Measurements from ENCODE around the gene PHYKPL.
"Not testable (repeated sequence)": the region's sequence is repeated elsewhere in the genome, so short reads cannot be mapped to it uniquely, and the experiment has no call there.

The PHYKPL gene

DNA sequence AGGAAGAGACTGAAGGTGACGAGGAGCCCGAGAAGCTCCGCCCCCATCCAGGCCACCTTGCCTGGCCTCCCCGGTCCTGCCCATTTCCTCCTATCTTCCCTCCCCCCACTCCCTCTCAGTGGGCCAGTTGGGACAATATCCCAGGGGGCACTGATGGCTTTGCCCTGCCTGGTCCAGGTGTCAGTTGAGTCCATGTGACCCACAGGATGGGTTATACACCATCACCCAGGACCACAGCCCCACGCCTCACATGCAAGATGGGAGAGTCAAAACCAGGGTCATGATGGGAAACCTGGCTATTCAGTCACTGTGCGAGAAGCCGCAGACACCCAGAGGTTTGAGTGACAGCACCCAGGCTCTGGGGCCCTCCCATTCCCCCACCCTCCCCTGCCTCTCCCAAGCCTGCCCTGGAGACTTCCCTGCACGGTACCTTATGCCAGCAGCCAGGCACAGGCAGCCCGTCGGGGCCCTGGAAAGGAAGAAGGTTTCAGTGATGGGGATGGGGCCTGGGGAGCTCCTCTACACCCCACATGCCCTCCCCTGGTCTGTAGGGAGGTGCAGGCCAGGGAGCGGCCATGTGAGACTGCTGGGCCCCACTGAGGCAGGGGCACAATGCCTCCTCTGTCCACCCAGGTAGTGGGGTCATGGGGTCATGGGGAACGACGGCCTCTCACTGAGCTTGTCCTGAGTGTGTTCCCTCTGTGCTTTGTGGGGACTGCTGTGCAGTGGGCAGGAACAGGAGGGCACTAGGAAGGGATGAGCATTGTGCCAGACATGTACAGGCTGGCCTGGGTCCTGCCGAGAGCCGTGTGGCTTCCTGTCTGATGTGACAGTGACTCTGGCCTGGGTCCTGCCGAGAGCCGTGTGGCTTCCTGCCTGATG is 6.3 kb upstream of the PHYKPL start:
- DNase-seq: peak; percentile 34

DNA sequence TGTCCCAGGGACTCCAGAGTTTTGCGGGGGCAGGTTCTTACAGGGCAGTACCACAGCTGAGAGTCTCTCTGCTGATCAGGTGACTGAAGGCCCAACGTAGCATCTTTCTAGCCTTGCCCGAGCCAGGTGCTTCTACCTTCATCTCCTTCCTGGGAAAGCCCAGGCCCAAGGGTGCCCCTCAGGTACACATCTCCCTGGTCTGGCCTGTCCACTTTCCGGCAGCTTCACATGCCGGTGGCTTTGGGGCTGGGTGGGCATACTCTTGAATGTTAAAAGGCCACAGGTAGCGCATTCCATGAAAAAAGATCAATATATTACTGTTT is 5.7 kb upstream of the PHYKPL start:
- DNase-seq: no peak

DNA sequence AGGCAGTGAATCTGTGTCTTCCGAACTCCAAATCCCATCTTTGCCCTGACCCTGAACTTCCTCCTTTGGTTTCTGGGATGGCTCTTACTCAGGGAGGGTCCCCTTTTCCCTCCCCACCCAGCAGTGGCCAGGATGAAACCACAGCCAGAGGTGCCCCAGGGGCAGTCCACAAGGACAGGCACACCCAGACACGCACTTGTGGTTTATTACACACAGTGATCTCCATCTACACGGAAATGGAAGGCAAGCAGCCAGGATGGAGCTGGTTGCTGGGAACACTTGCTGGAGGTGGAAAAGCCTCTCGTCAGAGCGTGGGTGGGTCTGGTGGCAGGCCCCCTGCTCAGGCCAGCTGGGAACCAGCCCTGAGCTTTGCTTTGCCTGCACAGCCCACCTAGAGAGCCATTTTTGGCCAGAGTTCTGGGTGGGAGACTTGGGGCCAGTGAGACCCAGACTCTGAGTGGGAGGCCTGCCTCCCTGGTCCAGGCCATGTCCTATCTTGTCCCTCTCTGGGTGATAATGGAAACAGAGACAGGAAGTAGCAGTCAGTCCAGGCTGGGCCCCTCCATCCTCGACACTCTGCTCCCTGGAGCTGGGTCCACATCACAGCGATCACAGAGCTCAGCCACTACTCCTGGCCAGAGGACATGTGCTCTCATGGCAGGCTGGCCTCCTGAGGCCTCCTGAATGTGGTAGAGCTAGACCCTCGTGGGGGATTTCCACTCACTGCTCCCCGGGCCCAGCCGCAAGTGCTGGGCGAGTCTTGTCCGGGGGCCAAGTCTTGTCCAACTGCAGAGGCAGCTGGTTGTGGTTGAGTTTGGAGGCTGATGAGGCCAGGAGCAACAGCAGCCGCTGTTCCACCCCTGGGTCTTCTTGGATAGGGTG is 5.1 kb upstream of the PHYKPL start:
- DNase-seq: no peak

DNA sequence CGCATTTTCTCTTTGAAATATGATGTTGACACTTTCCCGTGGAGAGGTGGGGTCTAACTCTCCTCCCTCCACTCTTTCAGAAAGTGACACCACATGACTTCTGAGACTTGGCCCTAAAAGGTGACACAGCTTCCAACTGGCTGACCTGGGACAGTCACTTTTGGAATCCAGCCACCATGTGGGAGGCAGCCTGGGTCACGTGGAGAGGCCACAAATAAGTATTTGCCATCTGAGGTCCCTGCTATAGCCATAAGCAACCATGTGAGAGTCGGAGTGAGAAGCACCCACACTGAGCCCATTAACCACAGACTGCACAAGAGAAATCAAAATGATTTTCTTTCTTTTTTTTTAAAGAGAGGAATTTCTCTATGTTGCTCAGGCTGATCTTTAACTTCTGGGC is 4.1 kb upstream of the PHYKPL start:
- no peak for DNase-seq

DNA sequence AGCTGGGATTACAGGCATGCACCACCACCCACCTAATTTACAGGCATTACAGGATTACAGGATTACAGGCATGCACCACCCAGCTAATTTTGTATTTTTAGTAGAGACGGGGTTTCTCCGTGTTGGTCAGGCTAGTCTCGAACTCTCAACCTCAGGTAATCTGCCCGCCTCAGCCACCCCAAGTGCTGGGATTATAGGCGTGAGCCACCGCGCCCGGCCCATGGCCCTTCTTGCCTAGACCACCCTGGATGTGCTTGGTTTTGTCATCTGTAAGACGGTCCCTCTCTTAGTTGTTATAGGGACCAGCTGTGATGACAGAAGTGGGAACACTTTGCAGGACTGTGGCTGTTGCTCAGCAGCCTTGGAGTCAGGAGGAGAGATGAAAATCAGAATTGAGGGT is 3.5 kb upstream of the PHYKPL start:
- no peak for DNase-seq

DNA sequence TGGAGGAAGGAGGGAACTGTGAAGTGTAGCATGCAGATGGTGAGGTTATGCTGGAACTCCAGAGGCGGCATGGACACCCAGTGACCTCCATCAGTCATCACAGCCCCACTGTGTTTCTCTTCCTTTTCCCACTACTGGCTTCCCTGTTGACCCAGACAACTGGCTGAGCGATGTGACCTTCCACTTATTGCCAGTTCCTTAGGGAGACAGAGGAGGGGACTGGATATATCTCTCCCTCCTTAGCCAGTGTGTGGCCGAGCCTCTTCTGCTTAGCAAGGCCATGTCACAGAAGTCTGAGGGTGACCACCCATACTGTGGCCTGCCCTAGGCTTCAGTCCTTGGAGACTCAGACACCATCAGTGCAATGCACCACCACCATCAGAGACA is 3.0 kb upstream of the PHYKPL start:
- no peak for DNase-seq

DNA sequence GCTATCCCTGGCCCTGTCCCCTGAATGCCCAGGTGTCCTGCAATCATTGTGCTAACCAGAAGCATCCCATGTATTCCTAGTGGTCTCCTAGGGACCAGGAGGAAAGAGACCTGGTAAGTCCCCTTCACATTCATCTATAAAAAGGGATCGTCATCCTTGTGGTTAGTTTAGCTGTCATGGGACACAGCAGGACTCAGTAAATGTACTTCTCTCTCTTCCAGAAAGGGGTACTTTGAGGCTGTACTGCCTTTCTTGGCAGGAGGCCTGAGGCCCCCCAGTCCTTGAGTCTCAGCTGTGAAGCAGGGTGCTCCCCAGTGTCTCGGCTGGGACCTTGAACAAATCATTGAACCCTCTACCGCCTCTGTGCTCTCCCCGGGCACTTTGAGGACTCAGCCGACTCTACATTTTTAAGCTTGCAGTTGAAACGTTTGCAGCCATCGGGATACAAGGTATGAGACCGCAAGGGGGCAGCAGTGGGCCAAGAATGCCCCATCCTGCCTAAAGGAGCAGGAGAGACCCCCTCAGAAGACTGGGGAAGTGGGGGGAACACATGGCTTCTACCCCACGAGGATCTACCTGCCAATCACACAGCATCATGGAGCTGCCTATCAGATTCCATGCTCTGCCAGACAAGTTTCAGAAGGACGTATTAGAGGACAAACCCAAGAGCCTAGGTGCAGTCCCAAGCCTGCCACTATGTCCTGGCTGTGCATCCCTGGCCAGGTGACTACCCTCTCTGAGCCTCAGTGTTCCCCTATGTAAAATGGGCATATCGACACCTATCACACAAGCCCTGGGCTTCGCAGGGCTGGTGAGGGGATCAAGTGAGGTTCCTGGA is 2.4 kb upstream of the PHYKPL start:
- DNase-seq: peak; percentile 76

DNA sequence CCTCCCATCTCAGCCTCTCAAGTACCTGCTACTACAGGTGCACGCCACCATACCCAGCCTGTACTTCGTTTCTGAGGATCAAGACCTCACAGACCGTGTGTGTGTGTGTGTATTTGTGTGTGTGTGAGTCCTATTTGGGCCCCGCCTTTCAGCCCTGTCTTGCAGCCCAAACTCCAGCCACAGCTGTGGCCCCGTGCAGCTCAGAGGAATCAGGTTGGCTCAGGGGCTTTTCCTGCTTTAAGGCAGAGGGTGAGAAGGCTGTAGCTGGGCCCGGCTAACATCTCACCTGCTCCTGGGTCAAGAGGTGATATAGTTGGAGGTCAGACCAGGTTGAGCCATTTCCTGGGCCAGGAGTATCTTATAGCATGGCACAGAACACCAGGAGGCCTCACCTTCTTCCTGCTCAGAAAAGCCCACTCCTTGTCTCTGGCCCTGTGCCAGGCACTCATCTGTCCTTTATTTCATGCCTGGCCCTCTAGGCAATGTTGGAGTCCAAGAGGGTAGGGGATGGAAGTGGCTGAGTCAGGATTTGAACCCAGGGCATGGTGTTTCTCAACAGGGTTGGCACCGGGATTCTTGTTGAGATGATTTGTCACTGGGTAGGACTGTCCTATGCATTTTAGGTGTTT is 1.6 kb upstream of the PHYKPL start:
- no peak for DNase-seq

DNA sequence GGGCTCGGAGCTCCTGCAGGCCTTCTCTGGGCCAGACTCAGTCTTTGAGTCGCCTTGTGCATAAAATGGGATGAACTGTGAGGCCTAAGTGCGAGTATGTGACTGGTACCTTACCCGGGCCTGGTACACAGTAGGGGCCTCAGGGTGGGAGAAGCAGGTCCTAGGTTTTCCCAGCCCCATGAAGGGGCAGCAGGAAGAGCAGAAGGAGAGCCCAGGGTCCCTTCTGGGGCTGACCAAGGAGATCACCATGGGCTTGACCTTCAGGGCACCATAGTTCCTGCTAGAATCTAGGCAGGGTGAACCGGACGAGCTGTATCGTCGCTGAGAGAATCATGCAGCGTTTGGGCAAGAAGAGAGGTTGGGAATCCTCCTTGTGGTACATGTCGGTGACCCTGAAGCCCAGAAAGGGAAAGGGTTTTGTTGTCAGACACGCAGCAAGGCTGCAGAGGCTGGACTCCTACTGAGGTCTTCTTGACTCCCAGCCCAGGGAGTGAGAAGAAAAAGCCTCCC is 373 bp upstream of the PHYKPL start:
- no peak for DNase-seq

DNA sequence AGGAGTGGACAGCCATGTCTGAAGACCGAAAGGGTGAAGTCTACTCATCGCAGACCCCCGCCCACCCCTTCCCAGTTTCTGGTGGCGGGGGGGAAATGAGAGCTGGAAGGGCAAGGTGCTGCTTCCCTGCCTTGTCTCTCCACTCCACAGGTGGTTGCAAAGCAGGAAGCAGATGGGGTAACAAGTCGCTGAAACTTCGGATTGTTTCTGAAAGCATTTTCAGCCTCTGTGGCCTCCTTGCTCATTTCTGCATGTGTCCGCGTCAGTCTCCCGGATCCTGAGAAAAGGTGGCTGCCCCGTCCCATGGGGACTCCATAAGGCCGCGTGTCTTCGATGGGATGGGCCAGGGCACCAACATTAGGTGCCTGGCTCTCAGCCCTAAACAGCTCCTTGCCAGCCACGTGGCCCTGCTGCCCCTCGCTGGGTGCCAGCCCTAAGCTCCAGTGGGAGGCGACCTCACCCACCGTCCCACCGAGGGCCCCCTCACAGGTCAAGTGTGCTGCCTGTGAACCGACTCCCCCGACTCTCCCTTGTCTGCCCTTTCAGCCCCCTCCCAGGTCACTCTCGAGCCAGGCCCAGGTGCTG is 971 bp downstream of the PHYKPL start:
- no peak for DNase-seq

DNA sequence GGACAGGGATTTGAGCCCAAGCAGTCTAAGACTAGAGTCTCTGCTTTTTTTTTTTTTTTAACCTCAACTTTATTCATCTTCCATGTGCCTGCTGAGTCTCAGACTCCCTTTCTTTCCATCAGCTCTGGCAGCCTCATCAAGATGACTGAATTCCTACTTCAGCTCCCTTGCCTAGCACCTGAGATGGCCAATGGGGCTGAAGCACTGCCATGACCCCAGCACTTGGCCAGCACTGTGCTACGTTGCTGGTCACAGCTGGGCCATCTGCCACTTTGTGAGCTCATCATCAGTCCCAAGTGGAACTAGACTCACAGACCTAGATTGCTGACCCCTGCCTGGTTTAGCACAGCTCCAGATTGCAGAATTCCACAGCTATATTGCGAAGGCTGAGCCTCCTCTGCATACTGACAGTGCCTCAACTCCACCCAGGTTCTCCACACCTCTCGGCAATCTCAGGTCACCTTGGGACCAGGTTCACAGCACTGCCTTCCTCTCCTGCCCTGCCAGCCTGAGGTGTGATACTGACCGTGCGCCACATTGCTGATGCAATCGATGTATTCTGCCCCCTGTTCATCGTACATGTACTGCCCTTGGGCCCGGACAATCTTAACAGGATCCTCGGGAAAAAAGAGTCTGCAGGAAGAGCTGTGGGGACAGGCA is 1.6 kb downstream of the PHYKPL start:
- no peak for DNase-seq

DNA sequence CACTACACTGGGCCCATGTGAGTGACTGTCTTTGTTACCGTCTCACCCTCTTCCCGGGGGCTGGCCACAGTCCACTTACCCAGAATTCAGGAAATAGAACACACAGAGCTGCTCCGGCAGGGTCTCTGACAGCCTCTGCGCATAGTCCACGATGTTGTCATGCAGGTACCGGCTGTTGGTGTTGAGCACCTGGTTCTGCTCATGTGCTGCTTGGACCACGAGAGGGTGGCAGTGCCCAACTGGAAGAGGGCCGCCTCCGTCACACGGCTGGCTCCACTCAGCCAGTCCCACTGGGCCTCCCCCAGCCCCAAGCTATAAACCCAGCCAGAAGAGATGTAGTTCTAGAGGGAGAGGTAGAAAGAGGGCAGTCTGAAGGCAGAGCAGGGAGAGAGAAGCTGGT is 2.7 kb downstream of the PHYKPL start:
- no peak for DNase-seq

DNA sequence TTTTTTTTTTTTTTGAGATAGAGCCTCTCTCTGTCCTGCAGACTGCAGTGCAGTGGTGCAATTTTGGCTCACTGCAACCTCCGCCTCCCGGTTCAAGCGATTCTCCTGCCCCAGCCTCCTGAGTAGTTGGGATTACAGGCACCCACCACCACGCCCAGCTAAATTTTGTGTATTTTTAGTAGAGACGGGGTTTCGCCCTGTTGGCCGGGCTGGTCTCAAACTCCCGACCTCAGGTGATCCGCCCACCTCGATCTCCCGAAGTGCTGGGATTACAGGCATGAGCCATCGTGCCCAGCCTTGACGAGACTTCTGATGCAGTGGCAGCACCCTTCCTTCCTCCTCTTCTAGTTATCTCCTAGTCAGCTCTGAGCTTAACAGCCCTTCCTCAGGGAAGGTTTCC is 3.5 kb downstream of the PHYKPL start:
- DNase-seq: not testable (repeated sequence)

DNA sequence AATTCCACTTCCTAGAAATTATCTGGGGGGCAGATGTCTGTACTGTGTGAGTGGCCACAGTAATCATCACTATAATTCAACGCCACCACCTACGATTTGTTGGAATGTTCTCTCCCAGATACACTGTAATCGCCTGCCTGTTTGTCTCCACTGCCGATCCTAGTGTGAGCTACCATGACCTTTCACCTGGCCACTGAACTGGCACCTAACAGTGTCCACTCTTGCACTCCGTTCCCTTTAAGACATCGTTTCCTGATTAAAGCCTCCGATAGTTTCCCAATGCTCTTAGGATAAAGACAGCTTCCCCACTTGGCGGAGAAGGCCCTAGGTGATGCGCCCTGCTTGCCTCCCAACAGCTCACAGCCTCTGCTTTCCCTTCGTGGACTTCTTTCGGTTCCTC is 4.0 kb downstream of the PHYKPL start:
- no peak for DNase-seq

DNA sequence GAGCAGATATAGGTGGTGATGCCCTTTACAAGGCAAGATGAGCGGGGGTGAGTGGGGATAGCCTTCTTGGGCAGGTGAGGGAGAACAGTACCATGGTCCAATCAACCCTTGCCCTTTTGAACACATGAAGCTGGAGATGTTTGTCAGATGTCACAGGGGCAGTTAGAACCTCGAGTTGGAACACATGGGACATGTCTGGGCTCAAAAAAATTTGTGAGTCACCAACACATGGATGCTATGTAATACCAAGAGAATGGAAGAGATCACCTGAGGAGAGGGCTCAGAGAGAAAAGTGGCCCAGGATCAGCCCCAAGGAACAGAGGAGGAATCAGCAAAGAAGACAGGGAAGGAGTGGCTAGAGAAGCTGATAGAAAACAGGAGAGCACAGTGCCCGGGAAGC is 4.7 kb downstream of the PHYKPL start:
- no peak for DNase-seq

DNA sequence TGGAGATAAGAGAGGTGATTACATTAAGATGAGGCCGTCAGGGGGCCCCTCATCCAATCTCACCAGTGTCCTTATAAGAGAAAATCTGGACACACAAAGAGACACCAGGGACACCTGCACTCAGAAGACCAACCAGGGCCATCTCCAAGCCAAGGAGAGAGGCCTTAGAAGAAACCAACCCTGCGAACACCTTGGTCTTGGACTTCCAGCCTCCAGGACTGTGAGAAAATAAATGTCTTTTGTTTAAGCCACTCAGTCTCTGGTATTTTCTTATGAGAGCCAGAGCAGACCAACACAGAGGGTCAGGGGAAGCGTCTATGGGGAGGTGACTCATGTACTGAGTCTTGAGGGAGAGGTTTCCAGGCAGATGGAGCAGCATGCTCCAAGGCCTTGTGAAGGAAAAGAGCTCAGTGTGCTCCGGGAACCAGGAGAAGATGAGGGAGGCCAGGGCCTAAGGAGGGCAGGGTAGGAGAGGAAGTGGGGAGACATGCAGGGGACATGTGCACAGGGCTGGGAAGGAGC is 5.4 kb downstream of the PHYKPL start:
- DNase-seq: no peak

DNA sequence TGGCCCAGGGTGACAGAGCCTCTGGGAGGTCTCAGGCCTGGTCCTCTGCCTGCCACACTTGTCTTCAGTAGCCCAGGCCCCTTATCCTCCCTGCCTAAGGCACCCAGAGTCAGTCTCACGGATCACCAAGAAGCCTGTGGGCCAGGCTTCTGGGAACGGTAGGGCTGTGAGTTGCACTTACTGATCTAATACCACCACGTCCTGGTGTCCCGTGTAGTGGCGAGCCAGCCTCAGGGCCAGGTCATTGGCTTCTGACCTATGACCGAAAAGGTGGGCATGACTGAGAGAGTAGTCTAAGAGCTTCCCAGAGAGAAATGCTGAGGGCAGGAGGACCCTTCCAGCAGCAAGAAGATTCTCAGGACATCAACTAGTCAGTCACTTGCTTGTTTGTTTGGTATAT is 7.4 kb downstream of the PHYKPL start:
- no peak for DNase-seq

DNA sequence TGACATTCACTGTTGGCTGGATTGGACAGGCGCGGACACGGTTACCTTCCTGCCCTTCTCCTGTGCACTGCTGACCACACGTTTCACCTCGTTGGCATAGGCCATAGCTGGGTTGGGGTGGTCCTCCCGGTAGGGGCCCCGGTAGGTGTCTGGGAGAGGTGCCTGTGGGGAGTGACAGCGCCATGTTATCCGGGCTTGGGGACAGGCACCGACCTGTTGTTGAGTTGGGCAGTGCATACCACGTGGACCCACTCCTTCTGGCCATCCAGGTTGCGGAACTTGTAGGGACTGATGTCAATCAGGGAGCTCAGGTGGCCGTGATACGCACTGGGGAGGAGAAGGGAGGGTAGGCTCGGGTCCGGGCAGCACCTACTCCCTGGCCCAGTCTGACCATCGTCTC is 8.2 kb downstream of the PHYKPL start:
- DNase-seq: no peak

DNA sequence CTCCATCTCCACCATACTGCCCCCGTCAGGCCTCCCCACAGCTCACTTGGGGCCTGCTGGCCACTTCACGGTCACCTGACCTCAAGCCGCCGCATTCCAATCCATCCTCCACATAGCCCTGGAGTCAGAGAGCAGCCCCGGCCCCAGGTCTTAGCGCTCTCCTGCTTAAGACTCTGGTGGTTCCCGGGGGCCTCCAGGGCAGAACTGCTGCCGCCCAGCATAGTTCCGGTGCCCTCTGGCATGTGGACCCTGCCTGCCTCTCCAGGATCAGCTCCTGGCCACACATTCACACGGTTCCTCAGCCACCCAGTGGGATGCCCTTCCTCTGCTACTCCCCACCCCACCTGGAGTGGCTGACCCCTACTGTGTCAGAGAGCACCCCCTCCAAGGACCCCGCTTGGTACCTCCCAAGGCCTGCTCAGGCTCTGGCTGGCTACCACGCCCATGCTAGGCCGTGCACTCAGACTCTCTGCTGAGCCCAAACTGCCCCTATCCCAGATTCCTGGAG is 8.7 kb downstream of the PHYKPL start:
- DNase-seq: no peak

DNA sequence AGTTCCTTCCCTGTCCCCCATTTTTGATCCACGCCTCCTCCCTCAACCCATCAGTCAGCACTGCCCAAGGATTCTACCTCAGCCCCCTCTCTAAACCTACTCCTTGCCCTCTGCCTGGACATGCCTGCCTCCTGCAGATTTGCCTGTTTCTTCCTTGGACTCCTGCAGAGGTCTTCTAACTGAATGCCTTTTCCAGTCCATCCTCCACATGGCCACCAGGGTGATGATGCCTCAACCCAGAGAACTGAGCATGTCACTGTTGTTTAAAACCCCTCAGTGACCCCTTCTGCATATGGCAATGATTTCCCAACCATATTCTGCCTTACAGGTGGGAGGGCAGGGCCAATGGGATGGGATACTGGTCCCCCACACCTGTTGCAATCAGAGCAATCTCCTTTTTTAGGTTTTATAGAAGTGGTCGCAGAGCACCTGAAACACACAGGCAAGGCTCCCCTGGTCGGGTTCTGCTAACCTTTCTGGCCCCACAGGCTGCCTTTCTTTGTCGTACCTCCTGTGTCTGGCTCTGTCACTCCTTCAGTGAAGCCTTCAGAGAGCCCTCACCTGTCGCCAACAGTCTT is 9.3 kb downstream of the PHYKPL start:
- DNase-seq: no peak

DNA sequence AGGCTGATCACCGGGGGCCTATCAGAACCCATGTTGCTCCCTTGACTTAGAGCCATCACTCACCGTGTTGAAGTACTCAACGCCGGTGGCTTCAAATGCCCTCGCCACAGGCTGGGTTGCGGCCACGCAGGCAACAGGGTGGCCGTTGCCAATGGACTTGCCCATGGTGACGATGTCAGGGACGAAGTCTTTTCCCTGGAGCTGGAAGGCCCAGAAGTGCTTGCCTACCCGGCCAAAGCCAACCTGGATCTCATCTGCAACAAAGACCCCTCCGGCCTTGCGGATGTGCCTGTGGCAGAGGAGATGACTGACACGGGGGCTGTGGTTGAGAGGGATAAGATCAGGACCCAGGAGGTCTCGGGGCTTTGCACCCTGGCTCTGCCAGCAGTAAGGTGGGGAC is 10.3 kb downstream of the PHYKPL start:
- DNase-seq: no peak
